Cardiac fibroblast (primary cell): ENCODE data around the gene E2F6.

ENCODE experiments used
- DNase-seq, 2 donors: peaks; one replicate each; pipeline versions ENCODE4 v3.0.0 to v3.0.0-alpha.2; 2010; ENCODE audit warnings: low read depth in 2 of 2
- H3K4me3 ChIP-seq, 2 donors: replicated peaks in 1 of 2; 1 replicate in 1 of 2; 2 replicates in 1 of 2; pipeline ENCODE4 v1.5.1; 2011; ENCODE audit warnings: low read depth in 2 of 2, low read length in 2 of 2, mild to moderate bottlenecking in 2 of 2, moderate library complexity in 1 of 2
- TF ChIP-seq, protein P1 (sequence below): IDR thresholded peaks from one replicate; pipeline ENCODE4 v1.5.1; 2011; ENCODE audit warnings: low read depth, mild to moderate bottlenecking, low read length, inconsistent platforms

The E2F6 gene

DNA sequence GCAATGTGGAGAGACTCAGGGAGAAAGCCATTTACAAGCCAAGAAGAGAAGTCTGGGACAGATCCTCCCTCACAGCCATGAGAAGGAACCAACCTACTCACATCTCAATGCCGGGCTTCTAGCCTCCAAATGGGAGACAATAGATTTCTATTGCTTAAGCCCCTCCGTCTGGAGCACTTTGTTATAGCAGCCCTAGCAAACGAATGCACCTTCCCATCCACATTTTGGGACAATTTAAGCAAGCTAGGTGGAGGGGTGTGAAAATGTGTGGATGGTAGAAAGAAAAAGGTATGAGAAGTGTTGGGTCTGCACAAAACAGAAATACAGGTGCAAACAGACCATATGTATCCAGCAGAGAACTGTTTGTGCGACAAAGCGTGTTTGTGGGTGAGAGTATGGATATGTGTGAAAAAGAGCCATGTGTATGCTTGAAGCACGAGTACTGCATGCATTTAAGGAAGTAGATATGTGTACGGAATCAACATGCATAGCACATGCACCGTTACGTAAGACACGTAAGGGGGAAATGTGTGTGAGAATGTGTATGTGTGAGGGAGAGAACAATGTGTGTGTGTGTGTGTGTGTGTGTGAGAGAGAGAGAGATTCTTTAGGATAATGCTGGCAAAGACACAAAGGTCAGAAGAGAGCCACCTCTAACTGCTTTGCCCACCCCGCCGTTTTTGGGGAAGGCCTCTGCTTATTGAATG lies 13.1 kb upstream of the E2F6 start:
- TF ChIP-seq, protein P1, sequence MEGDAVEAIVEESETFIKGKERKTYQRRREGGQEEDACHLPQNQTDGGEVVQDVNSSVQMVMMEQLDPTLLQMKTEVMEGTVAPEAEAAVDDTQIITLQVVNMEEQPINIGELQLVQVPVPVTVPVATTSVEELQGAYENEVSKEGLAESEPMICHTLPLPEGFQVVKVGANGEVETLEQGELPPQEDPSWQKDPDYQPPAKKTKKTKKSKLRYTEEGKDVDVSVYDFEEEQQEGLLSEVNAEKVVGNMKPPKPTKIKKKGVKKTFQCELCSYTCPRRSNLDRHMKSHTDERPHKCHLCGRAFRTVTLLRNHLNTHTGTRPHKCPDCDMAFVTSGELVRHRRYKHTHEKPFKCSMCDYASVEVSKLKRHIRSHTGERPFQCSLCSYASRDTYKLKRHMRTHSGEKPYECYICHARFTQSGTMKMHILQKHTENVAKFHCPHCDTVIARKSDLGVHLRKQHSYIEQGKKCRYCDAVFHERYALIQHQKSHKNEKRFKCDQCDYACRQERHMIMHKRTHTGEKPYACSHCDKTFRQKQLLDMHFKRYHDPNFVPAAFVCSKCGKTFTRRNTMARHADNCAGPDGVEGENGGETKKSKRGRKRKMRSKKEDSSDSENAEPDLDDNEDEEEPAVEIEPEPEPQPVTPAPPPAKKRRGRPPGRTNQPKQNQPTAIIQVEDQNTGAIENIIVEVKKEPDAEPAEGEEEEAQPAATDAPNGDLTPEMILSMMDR: no peak
- DNase-seq: no peak
- no peak overlapping the region for H3K4me3 ChIP-seq

DNA sequence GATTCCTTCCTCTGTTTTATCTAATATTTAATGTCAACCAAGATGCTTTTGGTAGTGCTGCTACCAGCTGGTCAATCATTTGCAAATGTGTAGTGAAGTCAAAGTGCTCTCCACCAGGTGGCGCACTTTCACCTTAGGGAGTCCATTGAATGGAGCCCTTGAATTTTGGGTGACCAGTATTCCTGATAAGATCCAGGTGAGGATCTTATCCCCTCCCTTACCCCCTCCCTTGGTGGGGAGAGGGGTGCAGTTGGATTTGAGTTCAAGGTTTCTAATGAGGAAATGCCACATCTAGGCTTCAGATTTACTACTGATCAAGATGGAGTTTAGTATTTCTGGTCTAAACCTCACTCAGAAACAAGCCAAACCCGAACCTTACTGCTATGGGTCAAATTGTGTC lies 12.0 kb upstream of the E2F6 start:
- TF ChIP-seq, protein P1: peak; percentile 78
- H3K4me3 ChIP-seq: no peak overlapping the region
- peak; percentile 88 to 90 for DNase-seq

DNA sequence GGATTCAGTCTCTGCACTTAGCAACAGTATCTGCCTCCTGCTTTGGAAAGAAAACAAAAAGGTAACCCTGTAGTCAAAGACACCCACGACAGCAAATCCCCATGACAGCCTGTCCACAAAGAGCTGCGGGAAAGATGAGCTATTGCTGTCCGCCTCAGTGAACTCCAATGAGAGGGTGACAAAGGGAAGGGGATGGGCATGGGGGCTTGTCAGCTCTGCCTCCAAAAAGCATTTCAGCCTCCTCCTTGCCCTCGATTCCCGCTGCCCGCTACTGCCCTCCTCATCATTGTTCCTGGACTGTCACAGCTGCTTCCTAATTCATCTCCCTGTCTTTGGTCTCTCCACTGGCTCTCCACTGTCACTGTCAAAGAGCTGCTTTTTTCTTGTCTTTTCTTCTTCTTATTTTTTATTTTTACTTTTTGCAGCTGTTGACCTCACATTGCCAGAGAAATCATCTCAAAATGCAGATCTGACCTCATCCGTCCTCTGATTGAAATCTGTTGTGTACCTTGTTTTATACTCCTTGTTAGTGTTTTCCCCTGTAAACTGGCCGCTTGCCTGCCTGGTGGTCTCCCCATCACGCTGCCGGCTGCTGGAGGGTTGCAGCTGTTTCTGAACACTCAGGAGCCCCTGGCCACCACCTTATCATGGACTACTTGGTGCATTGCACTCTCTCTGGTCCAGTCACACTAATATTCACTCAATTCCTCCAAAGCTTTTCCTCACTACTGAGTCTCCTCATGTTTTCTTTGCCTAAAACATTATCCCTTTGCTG lies 7.9 kb upstream of the E2F6 start:
- TF ChIP-seq, protein P1: no peak
- H3K4me3 ChIP-seq: no peak overlapping the region
- no peak for DNase-seq

DNA sequence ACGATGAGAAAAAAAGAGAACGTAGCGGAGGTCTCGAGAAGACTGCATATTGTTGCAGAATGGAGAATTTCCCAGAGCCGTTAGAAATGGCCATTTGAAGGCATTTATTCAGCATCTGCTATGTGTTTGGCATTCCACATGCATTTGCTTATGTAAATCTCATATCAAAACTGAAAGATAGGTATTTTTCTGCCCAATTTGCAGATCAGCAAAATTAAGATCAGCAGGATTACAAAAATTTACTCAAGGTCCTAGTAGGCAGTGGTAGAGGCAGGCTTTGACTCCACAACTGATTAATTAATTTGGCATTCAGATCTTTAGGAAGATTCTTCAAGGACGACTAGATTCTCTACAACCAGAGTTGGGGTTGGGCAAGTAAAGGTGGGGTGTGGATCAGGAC lies 1.8 kb upstream of the E2F6 start:
- TF ChIP-seq, protein P1: no peak
- no peak overlapping the region for H3K4me3 ChIP-seq
- DNase-seq: no peak

DNA sequence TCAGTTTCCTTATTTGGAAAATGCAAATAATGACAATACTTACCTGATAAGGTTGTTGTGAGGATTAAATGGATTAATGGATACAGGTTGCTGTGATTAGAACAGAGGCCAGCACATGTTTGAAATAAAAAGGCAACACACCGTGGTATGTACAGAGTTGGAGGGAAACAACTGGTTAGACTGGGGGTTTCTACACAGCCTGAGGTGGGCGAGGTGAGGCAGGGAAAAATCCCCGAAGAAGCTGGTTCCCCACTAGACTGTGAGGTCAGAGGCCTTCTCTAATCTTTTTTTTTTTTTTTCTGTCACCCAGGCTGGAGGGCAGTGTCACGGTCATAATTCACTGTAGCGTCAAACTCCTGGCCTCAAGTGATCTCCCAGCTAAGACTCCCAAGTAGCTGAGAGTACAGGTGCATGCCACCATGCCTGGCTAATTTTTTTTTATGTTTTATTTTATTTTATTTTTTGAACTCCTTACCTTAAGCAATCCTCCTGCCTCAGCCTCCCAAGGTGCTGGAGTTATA lies 1.2 kb upstream of the E2F6 start:
- H3K4me3 ChIP-seq: no peak overlapping the region
- DNase-seq: no peak
- TF ChIP-seq, protein P1: no peak

DNA sequence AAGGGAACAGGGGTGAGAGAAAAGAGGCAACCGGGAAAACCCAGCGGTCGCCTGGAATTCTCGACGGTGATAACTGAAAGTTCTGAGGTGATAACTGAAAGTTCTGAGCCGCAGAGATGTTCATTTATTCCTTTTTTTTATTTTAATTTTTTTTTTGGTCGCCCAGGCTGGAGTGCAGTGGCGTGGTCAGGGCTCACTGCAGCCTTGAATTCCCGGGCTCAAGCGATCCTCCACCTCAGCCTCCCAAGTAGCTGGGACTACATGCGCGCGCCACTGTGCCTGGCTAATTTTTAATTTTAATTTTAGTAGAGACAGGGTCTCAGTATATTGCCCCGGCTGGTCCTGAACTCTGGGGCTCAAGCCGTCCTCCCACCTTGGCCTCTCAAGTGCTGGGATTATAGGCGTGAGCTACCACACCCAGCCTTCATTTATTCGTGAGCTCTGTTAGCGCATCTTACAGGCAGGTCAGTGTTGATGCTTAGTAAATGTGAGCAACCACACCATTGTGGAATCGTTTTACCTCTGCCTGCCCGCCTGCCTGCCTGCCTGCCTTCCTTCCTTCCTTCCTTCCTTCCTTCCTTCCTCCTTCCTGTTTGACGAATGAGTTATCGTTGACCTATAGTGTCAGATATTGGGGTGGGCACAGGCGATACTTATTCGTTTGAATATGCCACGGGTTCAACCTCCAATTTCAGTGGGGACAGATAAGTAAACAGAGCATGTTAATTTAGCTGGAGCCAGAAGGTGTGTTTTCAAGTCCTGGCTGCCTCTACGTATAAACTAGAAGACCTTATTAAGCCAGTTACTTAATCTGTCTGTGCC lies 557 bp upstream of the E2F6 start:
- H3K4me3 ChIP-seq: peak overlapping the region; percentile 61 to 76
- no peak for DNase-seq
- TF ChIP-seq, protein P1: no peak
